Measurements from ENCODE around the gene DNAJC1.
"Not testable (repeated sequence)": the region's sequence is repeated elsewhere in the genome, so short reads cannot be mapped to it uniquely, and the experiment has no call there.

Gene DNAJC1

GRCh38 chr10:21733710-21734109 is 269.8 kb downstream of the DNAJC1 start:
- no peak overlapping the region for H3K4me3 ChIP-seq (ENCODE audit: low read depth, low read length)

DNA sequence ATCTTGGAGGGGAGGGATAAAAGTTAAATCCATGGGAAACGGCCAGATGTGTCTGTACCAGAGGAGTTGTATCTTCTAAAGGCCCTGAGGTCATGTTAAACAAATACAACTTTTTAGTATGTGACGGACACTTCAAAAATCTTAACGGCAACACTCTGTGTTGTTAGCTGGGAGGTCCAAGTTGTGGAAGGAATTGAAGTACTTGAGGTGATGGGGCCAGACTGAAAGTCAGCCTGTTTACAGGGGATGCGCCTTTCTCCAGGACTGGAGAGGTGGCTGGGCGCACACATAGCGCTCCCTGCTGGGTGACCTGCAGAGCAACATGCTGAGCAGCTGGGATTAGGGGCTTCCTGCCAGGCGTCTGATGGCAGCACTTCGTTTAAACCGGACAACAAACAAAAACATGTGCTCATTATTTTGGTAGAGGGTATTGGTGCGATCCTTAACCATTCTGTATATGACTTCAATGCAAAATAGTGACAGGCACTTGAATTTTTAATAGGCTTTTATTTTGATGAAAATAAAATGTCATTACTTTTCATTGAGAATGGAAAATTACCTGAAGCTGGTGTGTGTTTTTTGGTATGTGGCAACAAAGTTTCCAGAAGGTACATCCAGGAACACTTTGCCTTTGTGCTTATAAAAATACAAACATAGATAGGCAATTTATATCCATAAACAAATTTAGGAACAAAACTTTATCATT is 271.3 kb downstream of the DNAJC1 start:
- no peak overlapping the region for H3K4me3 ChIP-seq (ENCODE audit: low read depth, low read length)

DNA sequence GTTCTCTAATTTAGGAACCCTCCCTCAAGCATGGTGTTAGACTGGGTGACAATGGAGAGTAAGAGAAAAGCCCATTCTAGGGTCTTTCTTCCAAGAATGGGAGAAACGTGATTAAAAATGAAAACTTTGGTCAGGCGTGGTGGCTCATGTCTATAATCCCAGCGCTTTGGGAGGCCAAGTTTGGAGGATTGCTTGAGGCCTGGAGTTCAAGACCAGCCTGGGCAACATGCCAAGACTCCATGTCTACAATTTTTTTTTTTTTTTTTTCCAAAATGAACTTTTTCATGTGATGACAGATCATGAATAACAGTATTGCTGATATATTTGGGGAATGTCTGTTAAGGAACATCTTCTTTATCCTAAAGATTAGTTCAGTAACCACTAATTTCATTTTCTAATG is 274.9 kb downstream of the DNAJC1 start:
- no peak overlapping the region for H3K4me3 ChIP-seq (ENCODE audit: low read depth, low read length)

- no peak overlapping the region for H3K4me3 ChIP-seq (ENCODE audit: low read depth, low read length)
Measured at GRCh38 chr10:21727452-21728168, 275.9 kb downstream of the DNAJC1 start.

DNA sequence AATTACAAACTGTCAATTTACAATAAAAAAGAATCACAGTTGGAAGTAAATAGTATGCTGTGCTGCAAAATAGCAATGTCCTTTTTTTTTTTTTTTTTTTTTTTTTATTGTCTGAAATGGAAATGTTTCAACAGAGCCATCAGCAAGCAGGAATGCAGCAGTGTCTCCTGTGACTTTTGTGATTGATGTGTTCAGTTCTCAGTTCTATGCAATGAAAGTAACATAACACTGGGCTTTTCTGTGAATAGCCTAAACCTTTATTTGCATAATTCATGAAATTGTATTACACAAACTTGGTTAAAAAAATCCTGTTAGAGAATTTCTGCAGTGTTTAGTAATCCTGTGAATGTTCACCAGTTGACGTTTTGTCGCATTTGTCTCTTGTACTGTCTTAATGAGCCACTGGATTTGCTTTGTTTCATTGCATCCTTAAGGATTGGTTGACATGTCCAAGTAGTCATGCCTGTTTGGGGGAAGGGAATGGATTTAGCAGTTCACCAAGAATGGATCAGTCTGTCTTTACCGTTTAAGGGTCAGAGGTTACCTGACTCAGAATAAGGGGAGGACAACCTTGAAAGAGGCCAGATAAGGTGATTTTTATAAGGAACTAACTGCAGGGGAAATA is 276.8 kb downstream of the DNAJC1 start:
- no peak overlapping the region for H3K4me3 ChIP-seq (ENCODE audit: low read depth, low read length)

GRCh38 chr10:21724687-21725367 is 278.7 kb downstream of the DNAJC1 start:
- H3K4me3 ChIP-seq (ENCODE audit: low read depth, low read length): no peak overlapping the region

- no peak overlapping the region for H3K4me3 ChIP-seq (ENCODE audit: low read depth, low read length)
Measured at GRCh38 chr10:21724020-21724589, 279.4 kb downstream of the DNAJC1 start.

GRCh38 chr10:21722209-21722608 is 281.3 kb downstream of the DNAJC1 start:
- no peak overlapping the region for H3K4me3 ChIP-seq (ENCODE audit: low read depth, low read length)

DNA sequence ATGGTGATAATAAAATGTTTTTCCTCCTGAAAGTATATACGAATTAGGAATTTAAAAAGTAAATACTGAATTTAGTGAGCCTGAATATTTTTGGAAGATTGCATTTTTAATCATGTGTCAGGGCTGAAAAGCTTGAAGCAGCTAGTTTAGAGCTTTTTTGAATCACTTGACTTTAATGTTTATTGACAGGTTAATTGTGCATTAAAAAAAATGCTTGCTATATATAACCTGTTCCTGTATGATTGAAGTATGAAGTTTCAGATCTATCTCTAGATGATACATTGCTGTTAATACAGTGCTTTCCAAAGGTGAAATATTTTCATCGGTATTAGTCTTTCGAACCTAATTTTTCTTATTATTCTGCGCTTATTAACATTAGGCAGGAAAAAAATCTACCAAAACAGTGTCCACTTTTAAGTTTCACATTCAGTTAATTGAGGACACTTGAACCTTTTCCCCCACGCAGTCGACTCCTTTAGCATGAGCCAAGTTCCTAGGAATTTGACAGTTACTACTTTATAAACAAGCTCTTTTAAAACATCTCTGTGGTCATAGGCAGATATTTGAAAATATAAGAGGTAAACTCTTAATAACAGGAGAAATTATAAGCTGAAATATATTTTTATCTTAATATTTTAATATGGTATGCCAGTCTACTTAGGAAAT is 282.4 kb downstream of the DNAJC1 start:
- no peak overlapping the region for H3K4me3 ChIP-seq (ENCODE audit: low read depth, low read length)

- H3K4me3 ChIP-seq (ENCODE audit: low read depth, low read length): no peak overlapping the region
Measured at GRCh38 chr10:21720090-21720489, 283.4 kb downstream of the DNAJC1 start.

- no peak overlapping the region for H3K4me3 ChIP-seq (ENCODE audit: low read depth, low read length)
Measured at GRCh38 chr10:21719502-21719901, 284.0 kb downstream of the DNAJC1 start.

DNA sequence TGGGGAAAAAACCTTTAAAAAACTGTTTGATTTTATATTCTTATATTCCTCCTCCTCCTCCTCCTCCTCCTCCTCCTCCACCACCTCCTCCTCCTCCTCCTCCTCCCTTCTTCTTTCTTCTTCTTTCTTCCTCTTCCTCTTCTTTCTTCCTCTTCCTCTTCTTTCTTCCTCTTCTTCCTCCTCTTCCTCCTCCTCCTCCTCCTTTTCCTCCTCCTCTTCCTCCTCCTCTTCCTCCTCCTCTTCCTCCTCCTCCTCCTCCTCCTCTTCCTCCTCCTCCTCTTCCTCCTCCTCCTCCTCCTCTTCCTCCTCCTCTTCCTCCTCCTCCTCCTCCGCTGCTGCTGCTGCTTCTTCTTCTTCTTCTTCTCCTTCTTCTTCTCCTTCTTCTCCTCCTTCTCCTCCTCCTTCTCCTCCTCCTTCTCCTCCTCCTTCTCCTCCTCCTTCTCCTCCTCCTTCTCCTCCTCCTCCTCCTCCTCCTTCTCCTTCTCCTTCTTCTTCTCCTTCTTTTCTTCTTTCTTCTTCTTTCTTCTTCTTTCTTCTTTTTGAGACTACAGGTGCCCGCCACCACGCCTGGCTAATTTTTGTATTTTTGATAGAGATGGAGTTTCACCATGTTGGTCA is 286.0 kb downstream of the DNAJC1 start:
- H3K4me3 ChIP-seq (ENCODE audit: low read depth, low read length): not testable (repeated sequence)

DNA sequence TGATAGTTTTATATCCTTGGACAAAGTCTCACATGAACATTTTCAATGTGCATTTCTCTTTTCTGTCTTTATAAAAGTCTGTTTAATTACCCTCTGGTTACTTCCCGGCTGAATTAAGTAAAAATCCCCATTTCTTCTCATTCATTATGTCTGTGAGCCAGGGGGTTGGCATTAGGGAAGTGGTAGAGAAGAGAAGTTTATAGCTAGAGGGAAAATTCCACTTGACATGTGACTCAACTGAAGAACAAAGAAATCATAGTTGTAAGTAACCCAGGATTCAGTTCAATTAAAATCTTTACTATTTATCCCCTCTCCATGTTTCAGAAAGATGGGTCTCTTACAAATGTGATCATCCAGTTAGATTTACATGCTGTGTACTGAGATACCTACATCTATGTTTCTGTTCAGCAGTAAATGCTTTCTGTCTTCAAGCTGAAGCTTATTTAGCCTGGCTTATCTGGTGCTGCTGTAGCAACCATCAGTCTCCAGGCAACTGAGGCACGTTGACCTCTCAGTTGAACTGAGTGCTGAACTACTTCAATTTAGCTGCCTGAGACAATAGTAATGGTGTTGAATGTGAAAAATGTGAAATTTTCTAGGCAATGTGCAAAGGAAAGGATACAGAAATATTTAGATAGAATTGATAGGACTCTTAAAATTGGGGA is 287.9 kb downstream of the DNAJC1 start:
- H3K4me3 ChIP-seq (ENCODE audit: low read depth, low read length): no peak overlapping the region

DNA sequence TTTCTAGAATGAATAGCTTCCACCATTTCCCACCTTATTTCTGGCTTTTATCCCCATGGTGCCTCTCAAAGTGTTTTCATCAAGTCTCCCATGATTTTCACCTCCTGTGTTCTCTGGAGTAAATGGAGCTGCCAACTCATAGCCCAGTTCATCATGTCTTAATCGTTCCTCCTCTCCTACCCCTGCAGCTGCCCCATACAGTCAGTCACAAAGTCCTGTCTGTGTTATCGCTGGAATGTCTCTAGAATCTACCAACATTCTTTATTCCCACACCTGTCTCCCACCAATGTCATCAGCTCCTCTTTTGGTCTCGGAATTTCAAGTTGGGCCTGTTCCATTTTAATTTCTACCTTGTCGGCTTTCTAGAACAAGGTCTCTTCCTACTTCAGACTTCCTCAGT is 290.6 kb downstream of the DNAJC1 start:
- H3K4me3 ChIP-seq (ENCODE audit: low read depth, low read length): no peak overlapping the region

- no peak overlapping the region for H3K4me3 ChIP-seq (ENCODE audit: low read depth, low read length)
Measured at GRCh38 chr10:21707498-21707897, 296.0 kb downstream of the DNAJC1 start.
